AG10803 (cell line): ENCODE measurements around the gene PPP1R14C.

ENCODE experiments used
- DNase-seq: peaks from one replicate; pipeline ENCODE4 v3.0.0; 2010; ENCODE audit warnings: low read depth
- H3K4me3 ChIP-seq: 2 replicates; pipeline ENCODE4 v1.5.1; 2011; ENCODE audit warnings: mild to moderate bottlenecking, low read length, control low read depth
- CTCF ChIP-seq: conservative IDR thresholded peaks from 2 replicates; pipeline ENCODE4 v1.5.1; 2011; ENCODE audit warnings: mild to moderate bottlenecking, low read length, control low read depth, inconsistent platforms

PPP1R14C gene

GRCh38 chr6:150102750-150103270, 40.0 kb upstream of the PPP1R14C start:
- no peak for DNase-seq
- no peak for TF ChIP-seq CTCF
- no peak overlapping the region for H3K4me3 ChIP-seq

GRCh38 chr6:150112233-150112632, 30.6 kb upstream of the PPP1R14C start:
- no peak for DNase-seq
- no peak overlapping the region for H3K4me3 ChIP-seq
- no peak for TF ChIP-seq CTCF

- no peak overlapping the region for H3K4me3 ChIP-seq
- no peak for TF ChIP-seq CTCF
- DNase-seq, result no peak
These were observed 27.1 kb upstream of the PPP1R14C start for GRCh38 chr6:150115769-150116168.

GRCh38 chr6:150116200-150116800, 26.5 kb upstream of the PPP1R14C start:
- no peak for DNase-seq
- H3K4me3 ChIP-seq, result no peak overlapping the region
- TF ChIP-seq CTCF, result no peak

- no peak overlapping the region for H3K4me3 ChIP-seq
- no peak for DNase-seq
- no peak for TF ChIP-seq CTCF
These were observed 24.6 kb upstream of the PPP1R14C start for GRCh38 chr6:150118203-150118602.

GRCh38 chr6:150118627-150119026, 24.2 kb upstream of the PPP1R14C start:
- DNase-seq, result no peak
- no peak for TF ChIP-seq CTCF
- no peak overlapping the region for H3K4me3 ChIP-seq

GRCh38 chr6:150119173-150119572, 23.7 kb upstream of the PPP1R14C start:
- peak; percentile 18 for DNase-seq
- no peak overlapping the region for H3K4me3 ChIP-seq
- no peak for TF ChIP-seq CTCF
